GM12872 (cell line): Measurements from ENCODE around the gene SRRM3.

Experiments used
- TF ChIP-seq, protein P1 (sequence below): IDR thresholded peaks from 3 replicates; pipeline ENCODE4 v1.5.1; 2011; ENCODE audit warnings: low read depth, mild to moderate bottlenecking, low read length, moderate library complexity; ENCODE audit not compliant: insufficient read depth

The SRRM3 gene

DNA sequence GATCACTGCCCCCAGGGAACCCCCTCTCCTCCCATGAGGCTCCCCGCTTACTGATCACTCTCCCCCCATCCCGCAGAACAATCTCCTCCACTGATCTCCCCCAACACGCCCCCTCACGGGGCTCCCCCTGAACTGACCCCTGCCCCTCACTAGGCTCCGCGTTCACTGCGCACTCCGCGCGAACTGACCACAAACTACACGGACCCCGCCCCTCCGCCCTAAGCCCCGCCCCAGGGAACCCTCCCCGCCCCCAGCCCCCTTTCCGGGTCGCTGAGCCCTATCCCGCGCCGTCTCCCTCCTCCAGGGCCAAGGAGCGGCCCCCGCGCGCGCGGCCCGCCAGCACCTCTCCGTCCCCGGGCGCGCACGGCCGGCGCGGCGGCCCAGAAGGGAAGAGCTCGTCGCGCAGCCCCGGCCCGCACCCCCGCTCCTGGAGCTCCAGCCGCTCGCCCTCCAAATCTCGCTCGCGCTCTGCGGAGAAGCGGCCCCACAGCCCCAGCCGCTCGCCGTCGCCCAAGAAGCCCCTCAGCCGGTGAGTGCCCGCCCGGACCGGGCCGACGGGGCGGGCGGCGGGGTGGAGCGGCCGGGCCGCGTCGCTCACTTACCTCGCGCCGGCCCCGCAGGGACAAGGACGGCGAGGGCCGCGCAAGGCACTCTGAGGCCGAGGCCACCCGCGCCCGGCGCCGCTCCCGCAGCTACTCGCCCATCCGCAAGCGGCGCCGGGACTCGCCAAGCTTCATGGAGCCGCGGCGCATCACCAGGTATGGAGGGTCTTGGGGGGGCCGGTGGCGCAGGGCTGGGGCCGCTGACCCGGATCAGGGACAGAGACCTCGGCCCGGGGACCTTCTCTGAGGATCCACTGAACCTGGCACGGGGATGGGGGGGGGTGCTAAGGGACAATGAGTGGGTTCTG lies 80.9 kb downstream of the SRRM3 start:
- TF ChIP-seq, protein P1, sequence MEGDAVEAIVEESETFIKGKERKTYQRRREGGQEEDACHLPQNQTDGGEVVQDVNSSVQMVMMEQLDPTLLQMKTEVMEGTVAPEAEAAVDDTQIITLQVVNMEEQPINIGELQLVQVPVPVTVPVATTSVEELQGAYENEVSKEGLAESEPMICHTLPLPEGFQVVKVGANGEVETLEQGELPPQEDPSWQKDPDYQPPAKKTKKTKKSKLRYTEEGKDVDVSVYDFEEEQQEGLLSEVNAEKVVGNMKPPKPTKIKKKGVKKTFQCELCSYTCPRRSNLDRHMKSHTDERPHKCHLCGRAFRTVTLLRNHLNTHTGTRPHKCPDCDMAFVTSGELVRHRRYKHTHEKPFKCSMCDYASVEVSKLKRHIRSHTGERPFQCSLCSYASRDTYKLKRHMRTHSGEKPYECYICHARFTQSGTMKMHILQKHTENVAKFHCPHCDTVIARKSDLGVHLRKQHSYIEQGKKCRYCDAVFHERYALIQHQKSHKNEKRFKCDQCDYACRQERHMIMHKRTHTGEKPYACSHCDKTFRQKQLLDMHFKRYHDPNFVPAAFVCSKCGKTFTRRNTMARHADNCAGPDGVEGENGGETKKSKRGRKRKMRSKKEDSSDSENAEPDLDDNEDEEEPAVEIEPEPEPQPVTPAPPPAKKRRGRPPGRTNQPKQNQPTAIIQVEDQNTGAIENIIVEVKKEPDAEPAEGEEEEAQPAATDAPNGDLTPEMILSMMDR = no peak

DNA sequence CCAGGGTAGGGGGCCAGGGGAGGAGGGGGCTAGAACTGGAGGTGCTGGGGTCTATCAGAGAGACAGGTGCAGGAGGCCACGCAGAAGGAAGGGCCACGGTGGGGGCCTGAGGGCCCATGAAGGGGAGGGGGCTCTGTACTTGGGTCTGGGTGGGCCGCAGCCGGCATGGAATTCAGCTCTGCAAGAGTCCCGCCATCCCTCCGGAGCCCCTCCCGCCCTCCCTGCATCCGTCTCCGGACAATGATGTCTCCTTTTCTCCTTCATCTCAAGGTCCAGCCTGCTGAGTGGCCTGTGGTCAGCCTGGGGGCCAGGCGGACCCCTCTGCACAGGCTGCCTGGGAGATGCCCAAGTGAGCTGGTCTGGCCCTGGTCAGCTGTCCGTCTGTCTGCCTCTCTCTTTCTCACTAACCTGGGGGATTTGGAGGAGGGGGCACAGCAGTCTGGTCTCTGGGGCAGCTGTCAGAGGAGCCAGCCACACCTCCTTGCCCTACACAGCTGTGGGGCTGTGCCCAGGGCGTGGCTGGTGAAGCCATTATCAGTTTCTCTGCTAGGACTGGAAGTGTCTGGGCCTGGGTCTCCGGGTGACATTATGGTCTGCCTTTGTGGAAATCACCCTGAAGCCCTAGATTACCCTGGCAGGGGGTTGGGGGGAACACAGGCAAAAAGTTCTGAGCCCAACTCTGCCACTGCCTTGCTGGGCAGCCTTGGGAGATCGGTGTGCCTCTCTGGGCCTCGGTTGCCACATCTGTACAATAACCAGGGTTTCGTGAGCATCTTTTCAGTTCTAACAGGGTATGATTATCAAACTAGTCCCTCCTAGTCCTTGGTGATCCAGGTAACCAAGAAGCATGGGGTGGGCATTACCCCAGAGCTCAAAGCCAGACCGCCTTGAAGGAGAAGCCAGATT lies 81.8 kb downstream of the SRRM3 start:
- TF ChIP-seq, protein P1 = no peak

DNA sequence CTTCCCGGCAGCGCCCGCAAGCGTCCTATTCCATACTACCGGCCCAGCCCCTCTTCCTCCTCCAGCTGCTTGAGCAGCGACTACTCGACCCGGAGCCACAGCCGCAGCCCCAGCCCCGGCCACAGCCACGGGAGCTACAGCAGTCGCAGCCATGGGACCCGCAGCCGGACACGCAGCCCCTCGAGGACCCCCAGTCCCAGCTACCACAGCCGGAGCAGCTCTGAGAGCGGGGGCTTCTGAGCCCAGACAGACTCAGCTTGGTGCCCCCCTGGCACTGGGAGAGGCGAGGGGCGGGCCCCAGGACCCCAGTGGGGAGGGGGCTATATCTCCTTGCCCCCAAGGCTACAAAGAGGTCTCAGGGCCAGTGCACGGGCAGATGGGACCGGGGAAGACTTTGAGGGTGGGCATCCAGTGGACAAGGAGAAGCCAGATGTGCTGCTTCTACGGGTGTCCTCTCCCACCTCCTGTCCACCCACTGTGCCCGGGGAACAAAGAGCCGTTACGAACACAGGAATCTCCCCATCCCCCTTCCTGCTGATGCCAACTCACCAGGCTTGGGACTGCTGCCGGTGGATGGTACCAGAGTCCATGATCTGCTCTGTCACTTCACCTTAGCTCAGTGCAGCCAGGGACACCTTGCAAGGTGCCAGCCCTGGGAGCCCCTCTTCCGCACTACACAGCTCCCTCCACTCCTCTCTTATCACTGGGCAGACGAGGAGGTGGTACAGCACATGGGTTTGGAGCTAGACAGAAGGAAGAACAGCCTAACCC lies 84.1 kb downstream of the SRRM3 start:
- TF ChIP-seq, protein P1 = no peak

DNA sequence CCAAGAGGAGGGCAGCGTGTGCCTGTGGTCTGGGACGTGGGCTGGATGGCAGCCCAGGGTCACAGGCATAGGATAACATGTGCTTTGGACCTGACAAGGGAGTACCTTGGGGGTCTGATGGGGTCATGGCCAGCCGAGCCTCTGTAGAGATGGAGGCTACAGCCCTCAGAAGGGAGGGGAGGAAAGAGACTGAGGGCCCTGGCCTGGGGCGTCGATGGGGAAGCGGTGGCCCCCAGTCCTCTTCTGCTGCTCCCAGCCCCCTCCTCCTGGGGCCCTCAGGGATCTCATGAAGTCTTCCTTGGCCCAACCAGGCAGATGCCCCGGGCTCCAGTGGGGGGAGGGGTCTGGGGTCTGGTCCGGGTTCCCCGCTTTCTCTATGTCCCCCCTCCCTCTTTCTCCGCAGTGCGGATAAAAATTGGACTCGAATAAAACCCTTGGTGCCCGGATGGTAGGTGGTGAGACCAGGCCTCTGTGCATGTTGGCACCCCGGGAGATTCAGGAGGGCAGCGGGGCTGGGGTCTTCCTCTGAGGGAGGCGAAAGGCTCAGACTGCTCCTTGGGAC lies 85.2 kb downstream of the SRRM3 start:
- TF ChIP-seq, protein P1 = no peak

DNA sequence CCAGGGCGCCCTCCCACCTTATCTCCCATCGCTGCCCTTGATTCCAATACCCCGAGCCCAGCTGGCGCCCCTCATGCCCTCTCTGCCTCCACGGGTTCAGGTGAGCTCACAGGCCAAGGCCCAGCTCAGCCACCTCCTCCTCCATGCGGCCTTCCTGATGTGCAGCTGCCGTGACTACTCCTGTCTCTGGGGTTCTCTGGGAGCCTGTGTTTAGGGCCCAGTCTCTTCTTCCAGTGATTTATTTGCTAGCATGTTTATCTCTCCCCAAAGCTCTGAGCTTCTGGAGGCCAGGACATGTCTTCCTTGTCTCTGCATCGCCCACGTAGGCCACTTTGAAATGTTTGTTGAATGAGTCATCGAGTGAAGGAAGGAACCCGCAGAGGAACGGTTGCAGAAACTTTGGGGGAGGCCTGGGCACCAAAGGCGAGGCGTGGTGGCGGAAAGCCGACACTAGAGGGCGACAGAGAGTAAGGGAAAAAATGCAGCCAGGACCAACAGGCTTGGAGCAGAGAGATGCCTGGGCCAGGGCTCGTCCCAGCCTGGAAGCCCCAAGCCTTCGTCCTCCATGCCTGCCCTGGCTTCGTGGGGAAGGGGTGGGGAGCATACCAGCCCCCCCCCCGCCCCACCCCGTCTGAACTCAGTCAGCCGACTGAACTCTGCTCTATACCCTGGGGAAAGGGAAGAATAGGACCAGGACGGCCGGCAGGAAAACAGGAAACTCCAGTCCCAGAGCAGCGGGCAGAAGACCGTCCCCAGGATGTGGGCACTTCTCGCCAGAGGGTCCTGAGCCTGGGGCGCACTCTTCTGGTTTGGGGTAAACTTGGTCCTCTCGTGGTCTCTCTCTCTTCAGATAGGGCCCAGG lies 89.9 kb downstream of the SRRM3 start:
- TF ChIP-seq, protein P1 = peak; percentile 95

DNA sequence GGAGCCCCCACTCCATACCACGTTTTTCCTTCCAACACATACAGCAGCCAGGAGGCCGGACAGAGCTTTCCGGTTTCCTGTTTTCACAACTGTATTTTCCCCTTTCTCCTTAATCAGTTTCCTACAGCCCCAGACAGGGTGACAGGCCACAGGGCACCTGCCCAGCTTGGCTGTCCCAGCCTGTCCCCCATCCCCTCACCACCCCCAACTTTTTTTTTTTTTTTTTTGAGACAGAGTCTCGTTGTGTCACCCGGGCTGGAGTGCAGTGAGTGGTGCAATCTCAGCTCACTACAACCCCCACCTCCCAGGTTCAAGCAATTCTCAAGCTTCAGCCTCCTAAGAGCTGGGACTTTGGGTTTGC lies 90.5 kb downstream of the SRRM3 start:
- TF ChIP-seq, protein P1 = no peak
